GM13976 (cell line): ENCODE data around the gene PHAF1.
A peak's percentile ranks its signal among the peaks of the same experiment; 100 is the strongest.

Experiments
- DNase-seq: peaks from one replicate; pipeline ENCODE4 v3.0.0; 2012; ENCODE audit warnings: low spot score
- CTCF ChIP-seq: IDR thresholded peaks from 2 replicates; pipeline ENCODE4 v1.5.1; 2012; ENCODE audit warnings: borderline replicate concordance, mild to moderate bottlenecking; ENCODE audit not compliant: insufficient read depth; ENCODE audit errors: extremely low read depth, missing control alignments, control extremely low read depth
- in situ Hi-C: fragments of 300-500 bp; cut with MboI; formaldehyde crosslinking; loops from one replicate; pipeline ENCODE4 v1.12.0; 2022; ENCODE audit warnings: low sequenced_read_pairs, mixed read lengths, inconsistent platforms; ENCODE audit not compliant: unreplicated experiment

PHAF1 gene

GRCh38 chr16:67170168-67170948 is 60.6 kb downstream of the PHAF1 start, which contains the start of gene NOL3:
Gene NOL3, plus strand, starts transcription at chr16:67170538.
- in situ Hi-C loops = loop anchor here (25.0 kb wide), 1 partner anchor 208 kb away; the partner anchor contains the start of gene CES3
- TF ChIP-seq CTCF = no peak
- peak; percentile 84 for DNase-seq

DNA sequence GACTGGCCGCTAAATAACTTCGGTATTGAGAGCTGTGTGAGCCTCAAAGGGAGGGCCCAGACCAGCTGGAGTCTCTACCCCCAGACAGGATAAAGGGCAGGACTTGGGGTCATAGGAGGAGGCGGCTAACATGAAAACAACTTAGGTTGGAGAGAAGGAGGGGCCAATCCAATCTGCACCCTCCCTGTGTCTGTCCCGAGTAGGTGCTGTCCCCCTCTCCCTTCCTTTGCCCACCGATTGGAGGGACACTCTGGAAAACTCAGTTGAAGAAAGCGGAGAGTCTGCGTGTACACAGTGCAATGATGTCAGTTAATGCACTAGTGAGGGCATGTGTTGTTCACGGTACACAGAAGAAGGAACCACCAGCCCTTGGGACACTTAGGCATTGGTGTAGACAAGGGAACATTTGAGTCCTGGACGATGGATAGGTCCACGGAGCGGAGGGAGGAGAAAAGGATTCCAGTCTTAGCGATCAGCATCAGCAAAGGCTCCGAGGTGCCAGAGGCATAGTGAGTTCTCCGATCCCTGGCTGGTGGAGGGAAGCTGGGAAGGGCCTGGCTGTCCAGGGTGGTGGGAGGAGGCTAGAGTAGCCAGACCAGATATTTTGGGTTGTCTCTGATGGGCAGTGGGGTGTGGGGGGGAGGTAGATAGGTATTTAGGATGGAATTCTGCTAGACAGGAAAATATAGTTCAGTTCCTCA is 61.4 kb downstream of the PHAF1 start:
- TF ChIP-seq CTCF = no peak
- peak; percentile 42 for DNase-seq
- in situ Hi-C loops = loop anchor here (25.0 kb wide), 1 partner anchor 209 kb away; the partner anchor contains the start of gene CES3

GRCh38 chr16:67173323-67173722 is 63.6 kb downstream of the PHAF1 start:
- DNase-seq = no peak
- TF ChIP-seq CTCF = no peak
- in situ Hi-C loops = loop anchor here (25.0 kb wide), 1 partner anchor 211 kb away; the partner anchor contains the start of gene CES3

DNA sequence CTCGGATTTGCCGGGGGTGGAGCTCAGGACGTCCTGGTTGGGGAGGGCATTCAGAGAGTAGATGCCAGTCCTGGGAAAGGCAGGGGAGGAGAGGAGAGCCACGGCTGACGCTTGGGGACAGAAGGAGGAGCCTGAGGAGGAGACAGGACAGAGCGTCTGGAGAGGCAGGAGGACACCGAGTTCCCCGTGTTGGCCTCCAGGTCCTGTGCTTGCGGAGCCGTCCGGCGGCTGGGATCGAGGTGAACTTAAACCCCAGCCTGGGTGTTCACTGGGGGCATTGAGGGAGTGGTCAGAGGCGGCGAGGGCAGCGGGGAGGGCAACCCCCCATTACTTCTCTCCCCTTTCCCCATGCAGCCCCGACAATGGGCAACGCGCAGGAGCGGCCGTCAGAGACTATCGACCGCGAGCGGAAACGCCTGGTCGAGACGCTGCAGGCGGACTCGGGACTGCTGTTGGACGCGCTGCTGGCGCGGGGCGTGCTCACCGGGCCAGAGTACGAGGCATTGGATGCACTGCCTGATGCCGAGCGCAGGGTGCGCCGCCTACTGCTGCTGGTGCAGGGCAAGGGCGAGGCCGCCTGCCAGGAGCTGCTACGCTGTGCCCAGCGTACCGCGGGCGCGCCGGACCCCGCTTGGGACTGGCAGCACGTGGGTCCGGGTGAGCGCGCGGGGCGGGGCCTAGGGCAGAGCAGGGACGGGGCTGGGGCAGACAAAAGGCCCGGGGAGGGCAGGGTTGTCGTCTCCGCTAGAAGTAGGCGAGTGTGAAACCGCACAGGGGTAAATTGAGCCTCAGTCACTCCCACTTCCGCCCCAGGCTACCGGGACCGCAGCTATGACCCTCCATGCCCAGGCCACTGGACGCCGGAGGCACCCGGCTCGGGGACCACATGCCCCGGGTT is 64.3 kb downstream of the PHAF1 start:
- peak; percentile 82 for DNase-seq
- in situ Hi-C loops = loop anchor here (25.0 kb wide), 1 partner anchor 212 kb away; the partner anchor contains the start of gene CES3
- peak; percentile 33 for TF ChIP-seq CTCF

GRCh38 chr16:67174706-67175231 is 65.0 kb downstream of the PHAF1 start:
- in situ Hi-C loops = loop anchor here (25.0 kb wide), 1 partner anchor 212 kb away; the partner anchor contains the start of gene CES3
- no peak for DNase-seq
- TF ChIP-seq CTCF = no peak
